ENCODE results near the gene DCST1. TPM values are rescaled to one million over a fixed set of nuclear protein-coding genes. Genes with fewer than 3 reads are reported as not detected.

Gene DCST1
- total RNA-seq, 1 donor = not detected

- H3K4me2 ChIP-seq (ENCODE audit: insufficient read depth, low read length) = no peak overlapping the region
- no peak for DNase-seq (ENCODE audit: insufficient read length, low spot score, missing footprints)
- no peaks in the 10 kb centered on the region for H3K9me3 ChIP-seq (ENCODE audit: low read depth, low read length)
- H3K4me3 ChIP-seq (ENCODE audit: insufficient read depth, low read length) = no peak overlapping the region
- no peaks in the 10 kb centered on the region for H3K79me2 ChIP-seq (ENCODE audit: insufficient read depth, low read length)
- no peaks in the 10 kb centered on the region for H4K20me1 ChIP-seq (ENCODE audit: insufficient read depth, low read length)
- H2AFZ ChIP-seq (ENCODE audit: low read length) = no peak overlapping the region
- H3K27me3 ChIP-seq (ENCODE audit: insufficient read depth, low read length) = peaks cover 11% of the 10 kb centered on the region
- no peak for TF ChIP-seq CTCF (IDR thresholded peaks at IDR 0.05; ENCODE audit: extremely low read depth, low read depth, low read length)
- H3K4me1 ChIP-seq (ENCODE audit: insufficient read depth, low read length) = no peaks in the 10 kb centered on the region
- H3K36me3 ChIP-seq (ENCODE audit: insufficient read depth, low read length) = no peaks in the 10 kb centered on the region
- no peak overlapping the region for H3K27ac ChIP-seq (ENCODE audit: low read depth, low read length)
Measured at GRCh38 chr1:155037851-155038441, 4.3 kb downstream of the DCST1 start.

- no peaks in the 10 kb centered on the region for H3K79me2 ChIP-seq (ENCODE audit: insufficient read depth, low read length)
- H4K20me1 ChIP-seq (ENCODE audit: insufficient read depth, low read length) = no peaks in the 10 kb centered on the region
- no peak overlapping the region for H3K27ac ChIP-seq (ENCODE audit: low read depth, low read length)
- no peaks in the 10 kb centered on the region for H3K36me3 ChIP-seq (ENCODE audit: insufficient read depth, low read length)
- H2AFZ ChIP-seq (ENCODE audit: low read length) = no peak overlapping the region
- DNase-seq (ENCODE audit: insufficient read length, low spot score, missing footprints) = peak; percentile 65
- H3K4me3 ChIP-seq (ENCODE audit: insufficient read depth, low read length) = no peak overlapping the region
- H3K4me2 ChIP-seq (ENCODE audit: insufficient read depth, low read length) = no peak overlapping the region
- peaks cover 11% of the 10 kb centered on the region for H3K27me3 ChIP-seq (ENCODE audit: insufficient read depth, low read length)
- H3K9me3 ChIP-seq (ENCODE audit: low read depth, low read length) = no peaks in the 10 kb centered on the region
- no peaks in the 10 kb centered on the region for H3K4me1 ChIP-seq (ENCODE audit: insufficient read depth, low read length)
- TF ChIP-seq CTCF (IDR thresholded peaks at IDR 0.05; ENCODE audit: extremely low read depth, low read depth, low read length) = no peak
Measured at GRCh38 chr1:155038602-155039307, 5.1 kb downstream of the DCST1 start.

GRCh38 chr1:155039308-155039669 lies 5.7 kb downstream of the DCST1 start:
- H3K4me1 ChIP-seq (ENCODE audit: insufficient read depth, low read length) = no peaks in the 10 kb centered on the region
- TF ChIP-seq CTCF (IDR thresholded peaks at IDR 0.05; ENCODE audit: extremely low read depth, low read depth, low read length) = no peak
- no peak overlapping the region for H2AFZ ChIP-seq (ENCODE audit: low read length)
- no peaks in the 10 kb centered on the region for H4K20me1 ChIP-seq (ENCODE audit: insufficient read depth, low read length)
- peaks cover 8% of the 10 kb centered on the region for H3K27me3 ChIP-seq (ENCODE audit: insufficient read depth, low read length)
- no peaks in the 10 kb centered on the region for H3K9me3 ChIP-seq (ENCODE audit: low read depth, low read length)
- no peaks in the 10 kb centered on the region for H3K36me3 ChIP-seq (ENCODE audit: insufficient read depth, low read length)
- H3K79me2 ChIP-seq (ENCODE audit: insufficient read depth, low read length) = no peaks in the 10 kb centered on the region
- H3K27ac ChIP-seq (ENCODE audit: low read depth, low read length) = no peak overlapping the region
- no peak overlapping the region for H3K4me3 ChIP-seq (ENCODE audit: insufficient read depth, low read length)
- DNase-seq (ENCODE audit: insufficient read length, low spot score, missing footprints) = no peak
- no peak overlapping the region for H3K4me2 ChIP-seq (ENCODE audit: insufficient read depth, low read length)

GRCh38 chr1:155040358-155041093 lies 6.9 kb downstream of the DCST1 start:
- Histone ChIP-seq H4K20me1 (ENCODE audit: insufficient read depth, low read length) (no peaks in the 10 kb centered on the region), H3K4me2 (ENCODE audit: insufficient read depth, low read length) (no peak overlapping the region), H3K4me3 (ENCODE audit: insufficient read depth, low read length) (no peak overlapping the region), H2AFZ (ENCODE audit: low read length) (no peak overlapping the region), H3K27ac (ENCODE audit: low read depth, low read length) (no peak overlapping the region), H3K27me3 (ENCODE audit: insufficient read depth, low read length) (peaks cover 8% of the 10 kb centered on the region), H3K36me3 (ENCODE audit: insufficient read depth, low read length) (no peaks in the 10 kb centered on the region), H3K9me3 (ENCODE audit: low read depth, low read length) (no peaks in the 10 kb centered on the region), H3K79me2 (ENCODE audit: insufficient read depth, low read length) (no peaks in the 10 kb centered on the region), H3K4me1 (ENCODE audit: insufficient read depth, low read length) (peaks cover 7% of the 10 kb centered on the region)
- TF ChIP-seq CTCF (IDR thresholded peaks at IDR 0.05; ENCODE audit: extremely low read depth, low read depth, low read length) = no peak
- DNase-seq (ENCODE audit: insufficient read length, low spot score, missing footprints) = peak; percentile 61

Data from osteoblast (primary cell).